MM.1S (cell line): ENCODE data around the gene SPCS1.

Experiments used
- EZH2 ChIP-seq: fragments of 300-600 bp; sonication (generic); optimal IDR thresholded peaks from 2 replicates; pipeline ENCODE3; 2017; ENCODE audit warnings: low read depth, mild to moderate bottlenecking, antibody characterized with exemption, low read length, mixed read lengths
- EZH2phosphoT487 ChIP-seq: fragments of 300-600 bp; sonication (generic); IDR thresholded peaks from 2 replicates; pipeline ENCODE4 v1.6.1; 2018; ENCODE audit warnings: antibody characterized with exemption, low read length
- TF ChIP-seq, protein P1 (sequence below): fragments of 300-600 bp; sonication (generic); IDR thresholded peaks from 2 replicates; pipeline ENCODE4 v1.5.1; 2016; ENCODE audit warnings: antibody characterized with exemption, low read length, mixed read lengths

DNA sequence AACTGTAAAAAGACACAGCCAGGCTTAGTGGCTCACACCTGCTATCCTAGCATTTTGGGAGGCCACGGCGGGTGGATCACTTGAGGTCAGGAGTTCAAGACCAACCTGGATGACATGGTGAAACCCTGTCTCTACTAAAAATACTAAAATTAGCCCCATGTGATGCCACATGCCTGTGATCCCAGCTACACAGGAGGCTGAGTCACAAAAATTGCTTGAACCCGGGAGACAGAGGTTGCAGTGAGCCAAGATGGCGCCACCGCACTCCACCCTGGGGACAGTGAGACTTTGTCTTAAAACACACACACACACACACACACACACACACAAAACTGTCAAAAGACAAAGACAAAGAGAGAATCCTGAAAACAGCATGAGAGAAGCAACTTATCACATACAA is 18.0 kb downstream of the SPCS1 start:
- TF ChIP-seq, protein P1, sequence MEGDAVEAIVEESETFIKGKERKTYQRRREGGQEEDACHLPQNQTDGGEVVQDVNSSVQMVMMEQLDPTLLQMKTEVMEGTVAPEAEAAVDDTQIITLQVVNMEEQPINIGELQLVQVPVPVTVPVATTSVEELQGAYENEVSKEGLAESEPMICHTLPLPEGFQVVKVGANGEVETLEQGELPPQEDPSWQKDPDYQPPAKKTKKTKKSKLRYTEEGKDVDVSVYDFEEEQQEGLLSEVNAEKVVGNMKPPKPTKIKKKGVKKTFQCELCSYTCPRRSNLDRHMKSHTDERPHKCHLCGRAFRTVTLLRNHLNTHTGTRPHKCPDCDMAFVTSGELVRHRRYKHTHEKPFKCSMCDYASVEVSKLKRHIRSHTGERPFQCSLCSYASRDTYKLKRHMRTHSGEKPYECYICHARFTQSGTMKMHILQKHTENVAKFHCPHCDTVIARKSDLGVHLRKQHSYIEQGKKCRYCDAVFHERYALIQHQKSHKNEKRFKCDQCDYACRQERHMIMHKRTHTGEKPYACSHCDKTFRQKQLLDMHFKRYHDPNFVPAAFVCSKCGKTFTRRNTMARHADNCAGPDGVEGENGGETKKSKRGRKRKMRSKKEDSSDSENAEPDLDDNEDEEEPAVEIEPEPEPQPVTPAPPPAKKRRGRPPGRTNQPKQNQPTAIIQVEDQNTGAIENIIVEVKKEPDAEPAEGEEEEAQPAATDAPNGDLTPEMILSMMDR: no peak
- TF ChIP-seq EZH2phosphoT487 (no peak), EZH2 (no peak)
